Smooth muscle cell (in vitro differentiated cells): ENCODE data around the gene FAM20B. TPM values are rescaled to one million over a fixed set of nuclear protein-coding genes. Genes with fewer than 3 reads are reported as not detected.

Experiments
- DNase-seq: peaks from one replicate; lab custom pipeline; 2025; ENCODE audit not compliant: unreplicated experiment; lab: John Stamatoyannopoulos, UW
- H2AFZ ChIP-seq: fragments of 200-600 bp; sonication (generic); 2 replicates; pipeline ENCODE4 v1.6.0; 2016; ENCODE audit warnings: antibody characterized with exemption, low read depth, mild to moderate bottlenecking
- H3F3A ChIP-seq: fragments of 200-600 bp; sonication (generic); 2 replicates; pipeline ENCODE4 v1.6.0; 2017; ENCODE audit warnings: antibody characterized with exemption, low read depth
- H3K27ac ChIP-seq: fragments of 200-600 bp; sonication (generic); 2 replicates; pipeline ENCODE4 v1.5.1; 2016; ENCODE audit warnings: low read depth, mild to moderate bottlenecking
- H3K27me3 ChIP-seq: fragments of 200-600 bp; sonication (generic); 2 replicates; pipeline ENCODE4 v1.6.1; 2016; ENCODE audit warnings: low read depth, mild to moderate bottlenecking
- H3K36me3 ChIP-seq: fragments of 200-600 bp; sonication (generic); 2 replicates; pipeline ENCODE4 v1.5.1; 2016; ENCODE audit warnings: low read depth
- H3K4me1 ChIP-seq: fragments of 200-600 bp; sonication (generic); 2 replicates; pipeline ENCODE4 v1.5.1; 2016; ENCODE audit warnings: low read depth
- H3K4me2 ChIP-seq: fragments of 200-600 bp; sonication (generic); 2 replicates; pipeline ENCODE4 v1.6.0; 2016; ENCODE audit warnings: mild to moderate bottlenecking
- H3K4me3 ChIP-seq: fragments of 200-600 bp; sonication (generic); 2 replicates; pipeline ENCODE4 v1.5.1; 2016; ENCODE audit warnings: mild to moderate bottlenecking
- H3K79me2 ChIP-seq: fragments of 200-600 bp; sonication (generic); 2 replicates; pipeline ENCODE4 v1.6.0; 2016; ENCODE audit warnings: low read depth, mild to moderate bottlenecking
- H3K9ac ChIP-seq: fragments of 200-600 bp; sonication (generic); 2 replicates; pipeline ENCODE4 v1.6.0; 2016; ENCODE audit warnings: low read depth
- H3K9me3 ChIP-seq: fragments of 200-600 bp; sonication (generic); replicated peaks from 2 replicates; pipeline ENCODE4 v1.5.1; 2016; ENCODE audit warnings: low read depth
- H4K20me1 ChIP-seq: fragments of 200-600 bp; sonication (generic); 2 replicates; pipeline ENCODE4 v1.6.0; 2016; ENCODE audit warnings: low read depth
- WGBS: methylation state at CpG from one replicate; pipeline ENCODE4 v1.1.7; 2016; ENCODE audit warnings: low lambda C conversion rate; 5-methylcytosine and 5-hydroxymethylcytosine counted together
- polyA plus RNA-seq: library from polyadenylated mRNA; unstranded; fragments of >200 nt; fragmentation: Nextera tagmentation; extraction: Ambion mirVana; gene quantifications from 2 replicates; pipeline ENCODE4 v1.2.1, GENCODE V29; 2016
- total RNA-seq: library from RNA; depleted of rRNA; stranded (reverse); fragments of >200 nt; gene quantifications from 2 replicates; pipeline ENCODE4 v1.2.3, GENCODE V29; 2014
- TF ChIP-seq, protein P1 (sequence below): fragments of 200-600 bp; sonication (generic); IDR thresholded peaks from 2 replicates; pipeline ENCODE4 v1.5.1; 2017; ENCODE audit warnings: borderline replicate concordance, mild to moderate bottlenecking, antibody characterized with exemption; ENCODE audit not compliant: insufficient read depth, poor library complexity, severe bottlenecking

Gene FAM20B
- total and polyA plus RNA-seq, 2 experiments from 2014 or later: 7.8 to 21.1 TPM

DNA sequence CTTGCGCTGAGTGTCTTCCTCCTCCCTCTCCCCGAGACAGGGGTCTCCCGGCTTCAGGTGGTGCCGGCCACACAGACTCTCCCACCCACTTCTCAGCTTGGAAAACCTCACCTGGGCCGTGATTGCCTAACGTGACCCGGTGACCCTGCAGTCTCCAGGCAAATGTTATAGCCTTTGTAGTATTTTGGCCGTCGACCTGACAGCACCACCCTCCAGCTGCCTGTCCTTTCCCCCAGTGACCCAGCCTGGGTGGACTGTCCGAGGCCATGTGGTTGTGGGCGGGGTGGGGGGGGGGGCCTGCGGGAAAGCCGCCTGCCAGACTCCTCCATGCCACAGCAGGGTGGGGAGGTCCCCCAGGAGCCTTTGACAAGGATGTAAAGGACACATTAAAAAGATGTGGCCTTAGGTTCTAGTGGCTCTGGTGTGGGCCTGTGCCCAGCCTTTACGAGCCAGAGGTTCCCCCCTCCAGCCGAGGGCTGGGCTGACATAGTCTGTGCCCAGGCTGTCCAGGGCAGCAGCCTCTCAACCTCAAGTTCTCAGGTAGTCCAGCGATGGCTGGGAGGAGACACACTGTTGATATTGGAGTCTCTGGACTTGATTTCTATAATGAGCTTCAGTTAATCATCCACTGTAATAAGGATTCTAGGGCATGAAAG, 64.3 kb downstream of the FAM20B start:
- DNase-seq: no peak
- TF ChIP-seq, protein P1, sequence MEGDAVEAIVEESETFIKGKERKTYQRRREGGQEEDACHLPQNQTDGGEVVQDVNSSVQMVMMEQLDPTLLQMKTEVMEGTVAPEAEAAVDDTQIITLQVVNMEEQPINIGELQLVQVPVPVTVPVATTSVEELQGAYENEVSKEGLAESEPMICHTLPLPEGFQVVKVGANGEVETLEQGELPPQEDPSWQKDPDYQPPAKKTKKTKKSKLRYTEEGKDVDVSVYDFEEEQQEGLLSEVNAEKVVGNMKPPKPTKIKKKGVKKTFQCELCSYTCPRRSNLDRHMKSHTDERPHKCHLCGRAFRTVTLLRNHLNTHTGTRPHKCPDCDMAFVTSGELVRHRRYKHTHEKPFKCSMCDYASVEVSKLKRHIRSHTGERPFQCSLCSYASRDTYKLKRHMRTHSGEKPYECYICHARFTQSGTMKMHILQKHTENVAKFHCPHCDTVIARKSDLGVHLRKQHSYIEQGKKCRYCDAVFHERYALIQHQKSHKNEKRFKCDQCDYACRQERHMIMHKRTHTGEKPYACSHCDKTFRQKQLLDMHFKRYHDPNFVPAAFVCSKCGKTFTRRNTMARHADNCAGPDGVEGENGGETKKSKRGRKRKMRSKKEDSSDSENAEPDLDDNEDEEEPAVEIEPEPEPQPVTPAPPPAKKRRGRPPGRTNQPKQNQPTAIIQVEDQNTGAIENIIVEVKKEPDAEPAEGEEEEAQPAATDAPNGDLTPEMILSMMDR: no peak
- no peak overlapping the region for H2AFZ ChIP-seq
- H3K4me3 ChIP-seq: no peak overlapping the region
- no peaks in the 10 kb centered on the region for H3K4me1 ChIP-seq
- no peak overlapping the region for H3K27ac ChIP-seq
- H3K4me2 ChIP-seq: no peak overlapping the region
- H3K27me3 ChIP-seq: no peaks in the 10 kb centered on the region
- H3K9me3 ChIP-seq: no peaks in the 10 kb centered on the region
- H3K36me3 ChIP-seq: peaks cover 9% of the 10 kb centered on the region
- WGBS: 91% methylated on average over 16 of the region's 16 CpGs
- H3F3A ChIP-seq: no peaks in the 10 kb centered on the region
- no peaks in the 10 kb centered on the region for H4K20me1 ChIP-seq
- H3K79me2 ChIP-seq: no peaks in the 10 kb centered on the region
- no peak overlapping the region for H3K9ac ChIP-seq

DNA sequence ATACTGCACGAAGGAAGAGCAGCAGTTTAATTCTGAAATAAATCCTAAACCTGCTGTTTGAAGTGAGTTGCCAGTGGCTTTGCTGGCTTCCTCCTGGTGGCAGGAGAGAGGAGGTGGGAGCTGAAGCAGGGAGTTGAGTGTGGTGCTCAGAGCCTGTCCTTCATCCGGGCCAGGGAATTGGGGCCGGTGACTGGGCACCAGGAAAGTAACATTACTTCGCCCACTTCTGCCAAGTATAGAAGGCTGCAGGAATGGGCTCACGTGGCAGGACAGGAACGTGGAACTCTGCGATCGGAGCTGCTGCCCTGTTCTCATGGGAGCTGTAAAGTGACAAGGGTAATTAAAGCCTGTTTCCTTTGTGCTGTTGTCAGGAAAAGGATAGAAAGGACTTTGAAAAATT, 64.8 kb downstream of the FAM20B start:
- Histone ChIP-seq H4K20me1 (no peaks in the 10 kb centered on the region), H3K36me3 (peaks cover 15% of the 10 kb centered on the region), H3K4me3 (no peak overlapping the region), H2AFZ (no peak overlapping the region), H3K79me2 (no peaks in the 10 kb centered on the region), H3F3A (no peaks in the 10 kb centered on the region), H3K4me1 (no peaks in the 10 kb centered on the region), H3K9me3 (no peaks in the 10 kb centered on the region), H3K27ac (no peak overlapping the region), H3K9ac (no peak overlapping the region), H3K27me3 (no peaks in the 10 kb centered on the region), H3K4me2 (no peak overlapping the region)
- 93% methylated on average over 8 of the region's 8 CpGs for WGBS
- no peak for DNase-seq
- TF ChIP-seq, protein P1: no peak

DNA sequence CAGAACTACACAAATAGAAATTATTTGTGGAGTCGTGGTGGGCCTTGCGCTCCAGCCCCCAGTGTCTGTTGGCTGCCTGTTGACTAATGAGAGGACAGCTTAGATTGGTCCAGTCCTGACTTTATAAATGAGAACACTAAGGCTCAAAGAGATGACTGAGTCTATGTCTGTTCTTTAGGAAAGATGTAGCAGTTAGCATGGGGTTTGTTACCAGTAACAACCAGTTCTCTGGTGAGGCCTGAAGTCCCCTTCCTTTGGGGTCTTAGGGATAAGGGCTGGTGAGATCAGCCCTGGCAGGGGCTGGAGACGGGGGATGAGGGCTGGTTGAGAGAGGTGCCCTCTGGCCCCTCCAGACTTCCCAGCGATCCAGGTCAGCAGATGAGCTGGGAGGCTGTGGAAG, 65.2 kb downstream of the FAM20B start:
- H3K27ac ChIP-seq: no peak overlapping the region
- no peak overlapping the region for H3K4me3 ChIP-seq
- H3K36me3 ChIP-seq: peaks cover 16% of the 10 kb centered on the region
- H3F3A ChIP-seq: no peaks in the 10 kb centered on the region
- H4K20me1 ChIP-seq: no peaks in the 10 kb centered on the region
- H3K79me2 ChIP-seq: no peaks in the 10 kb centered on the region
- no peak for DNase-seq
- no peaks in the 10 kb centered on the region for H3K9me3 ChIP-seq
- no peaks in the 10 kb centered on the region for H3K4me1 ChIP-seq
- no peak overlapping the region for H3K4me2 ChIP-seq
- no peaks in the 10 kb centered on the region for H3K27me3 ChIP-seq
- WGBS: 99% methylated on average over 4 of the region's 4 CpGs
- no peak overlapping the region for H2AFZ ChIP-seq
- H3K9ac ChIP-seq: no peak overlapping the region
- TF ChIP-seq, protein P1: no peak

DNA sequence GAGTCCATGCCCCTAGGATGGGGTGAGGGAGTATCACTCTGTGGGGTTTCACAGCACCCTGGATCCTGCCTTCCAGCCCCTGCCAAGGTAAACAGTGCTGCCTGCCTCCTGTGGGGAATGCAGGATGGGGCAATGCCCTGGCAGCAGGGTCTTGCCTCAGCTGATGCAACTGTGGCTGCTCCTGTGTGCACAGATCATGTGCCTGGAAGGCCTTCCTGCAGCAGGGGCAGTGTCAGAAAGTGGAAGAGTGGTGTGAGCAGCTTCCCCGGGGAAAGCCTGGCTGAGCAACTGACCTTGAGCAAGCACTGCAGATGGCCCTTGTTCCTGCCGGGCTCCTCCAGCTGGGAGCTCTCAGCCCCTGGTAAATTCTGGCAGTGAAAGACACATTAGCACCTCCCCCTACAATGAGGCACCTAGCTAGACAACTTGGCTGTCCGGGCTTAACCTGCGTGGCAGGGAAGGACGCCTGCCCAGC, 66.0 kb downstream of the FAM20B start:
- TF ChIP-seq, protein P1: no peak
- 92% methylated on average over 5 of the region's 5 CpGs for WGBS
- H3K4me2 ChIP-seq: no peak overlapping the region
- H3K36me3 ChIP-seq: peaks cover 16% of the 10 kb centered on the region
- H3K9me3 ChIP-seq: no peaks in the 10 kb centered on the region
- no peaks in the 10 kb centered on the region for H3K27me3 ChIP-seq
- H3K79me2 ChIP-seq: no peaks in the 10 kb centered on the region
- DNase-seq: no peak
- H3K27ac ChIP-seq: no peak overlapping the region
- H2AFZ ChIP-seq: no peak overlapping the region
- H3K9ac ChIP-seq: no peak overlapping the region
- H4K20me1 ChIP-seq: no peaks in the 10 kb centered on the region
- no peaks in the 10 kb centered on the region for H3F3A ChIP-seq
- no peaks in the 10 kb centered on the region for H3K4me1 ChIP-seq
- H3K4me3 ChIP-seq: no peak overlapping the region
